ENCODE data around the gene RNF220.

DNA sequence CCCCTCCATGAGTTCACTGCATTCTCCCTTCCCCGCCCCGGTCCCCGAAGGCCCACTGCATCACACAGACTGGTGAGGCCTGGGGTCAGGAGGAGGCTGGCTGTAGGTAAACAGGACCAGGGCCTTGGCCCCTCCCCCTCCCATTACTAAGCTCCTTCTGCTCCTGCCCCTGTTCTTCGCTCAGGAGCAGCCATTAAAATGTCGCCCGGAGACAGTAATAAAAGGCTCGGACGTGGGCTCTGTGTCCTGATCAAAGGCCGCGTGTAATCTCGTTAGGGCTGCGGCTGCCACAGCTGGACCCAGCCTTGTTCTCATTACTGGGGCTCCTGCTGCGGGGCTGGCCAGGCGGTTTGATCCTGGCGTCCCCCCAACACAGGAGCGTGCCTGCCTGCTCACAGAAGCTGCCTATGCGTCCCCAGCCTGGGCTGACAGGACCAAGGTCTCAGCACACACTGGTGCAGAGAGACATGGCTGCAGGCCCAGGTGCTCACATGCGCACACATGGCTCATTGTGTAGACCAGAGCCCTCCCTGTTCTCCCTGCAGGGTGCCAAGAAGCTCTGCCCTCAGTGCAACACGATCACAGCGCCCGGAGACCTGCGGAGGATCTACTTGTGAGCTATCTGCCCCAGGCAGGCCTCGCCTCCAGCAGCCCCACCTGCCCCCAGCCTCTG lies 245.2 kb downstream of the RNF220 start:
- TF ChIP-seq POLR2A (IDR thresholded peaks at IDR 0.05) = no peak
- TF ChIP-seq, protein P1, sequence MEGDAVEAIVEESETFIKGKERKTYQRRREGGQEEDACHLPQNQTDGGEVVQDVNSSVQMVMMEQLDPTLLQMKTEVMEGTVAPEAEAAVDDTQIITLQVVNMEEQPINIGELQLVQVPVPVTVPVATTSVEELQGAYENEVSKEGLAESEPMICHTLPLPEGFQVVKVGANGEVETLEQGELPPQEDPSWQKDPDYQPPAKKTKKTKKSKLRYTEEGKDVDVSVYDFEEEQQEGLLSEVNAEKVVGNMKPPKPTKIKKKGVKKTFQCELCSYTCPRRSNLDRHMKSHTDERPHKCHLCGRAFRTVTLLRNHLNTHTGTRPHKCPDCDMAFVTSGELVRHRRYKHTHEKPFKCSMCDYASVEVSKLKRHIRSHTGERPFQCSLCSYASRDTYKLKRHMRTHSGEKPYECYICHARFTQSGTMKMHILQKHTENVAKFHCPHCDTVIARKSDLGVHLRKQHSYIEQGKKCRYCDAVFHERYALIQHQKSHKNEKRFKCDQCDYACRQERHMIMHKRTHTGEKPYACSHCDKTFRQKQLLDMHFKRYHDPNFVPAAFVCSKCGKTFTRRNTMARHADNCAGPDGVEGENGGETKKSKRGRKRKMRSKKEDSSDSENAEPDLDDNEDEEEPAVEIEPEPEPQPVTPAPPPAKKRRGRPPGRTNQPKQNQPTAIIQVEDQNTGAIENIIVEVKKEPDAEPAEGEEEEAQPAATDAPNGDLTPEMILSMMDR (IDR thresholded peaks at IDR 0.05) = no peak
